ENCODE measurements around the gene IL4R. TPM values are rescaled to one million over a fixed set of nuclear protein-coding genes. Genes with fewer than 3 reads are reported as not detected.

The IL4R gene
- total RNA-seq, 2 donors from 2014 or later: 213 to 224 TPM

DNA sequence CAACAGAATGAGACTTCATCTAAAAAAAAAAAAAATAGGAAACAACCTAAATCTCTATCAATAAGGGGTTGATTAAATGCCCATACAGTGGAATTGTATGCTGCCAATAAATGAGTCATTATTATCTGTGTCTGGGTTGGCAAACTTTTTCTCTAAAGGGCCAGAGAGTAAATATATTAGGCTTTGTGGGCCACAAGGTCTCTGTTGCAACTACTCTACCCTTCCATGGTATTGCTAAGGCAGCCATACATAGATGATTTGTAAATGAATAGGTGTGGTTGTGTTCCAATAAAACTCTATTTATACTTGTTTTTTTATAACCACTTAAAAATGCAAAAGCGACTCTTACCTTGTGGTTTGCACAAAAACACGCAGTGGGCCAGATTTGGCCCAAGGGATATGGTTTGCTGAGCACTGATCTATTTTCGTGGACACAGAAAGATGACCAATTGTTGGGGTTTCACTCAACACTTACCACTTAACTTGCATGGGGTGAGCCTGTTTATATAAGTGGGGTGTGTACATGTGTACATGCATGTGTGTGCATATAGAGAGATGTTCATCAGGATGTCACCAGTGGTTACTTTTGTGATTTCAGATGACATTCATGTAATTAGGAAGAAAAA, 12.4 kb upstream of the IL4R start:
- DNase-seq (ENCODE audit: low spot score) (no peak), ATAC-seq (no peak)
- Mint-ChIP-seq H3K36me3 (peaks cover 6% of the 10 kb centered on the region), H3K9me3 (peaks cover 7% of the 10 kb centered on the region), H3K4me3 (no peak overlapping the region), H3K4me1 (ENCODE audit: low read depth in 2 of 2) (peaks cover 22 to 25% of the 10 kb centered on the region in 2 donors), H3K27me3 (peaks cover 0 to 4% of the 10 kb centered on the region in 2 donors), H3K27ac (no peak overlapping the region)

DNA sequence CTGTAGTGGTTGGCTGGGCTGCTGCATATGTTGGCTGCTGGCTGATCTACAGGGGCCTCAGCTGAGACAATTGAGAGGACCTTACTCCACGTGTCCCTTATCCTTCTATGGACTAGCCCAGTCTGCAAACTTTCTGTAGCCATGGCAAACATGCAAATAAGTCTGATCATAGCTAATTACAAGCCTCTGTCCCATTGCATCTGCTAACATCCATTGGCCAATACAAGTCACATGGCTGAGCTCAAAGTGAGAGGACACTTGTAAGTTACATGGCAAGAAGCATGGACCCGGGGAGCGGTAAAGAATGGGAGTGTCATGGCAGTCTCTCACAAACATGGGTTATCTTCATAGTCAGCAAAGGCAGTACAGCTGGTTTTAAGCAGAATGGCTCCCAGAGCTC, 11.6 kb upstream of the IL4R start:
- DNase-seq (ENCODE audit: low spot score) (no peak), ATAC-seq (no peak)
- Mint-ChIP-seq H3K36me3 (peaks cover 6% of the 10 kb centered on the region), H3K4me1 (ENCODE audit: low read depth in 2 of 2) (peaks cover 26 to 28% of the 10 kb centered on the region in 2 donors), H3K27me3 (peaks cover 0 to 4% of the 10 kb centered on the region in 2 donors), H3K27ac (no peak overlapping the region), H3K9me3 (peaks cover 10% of the 10 kb centered on the region), H3K4me3 (no peak overlapping the region)

DNA sequence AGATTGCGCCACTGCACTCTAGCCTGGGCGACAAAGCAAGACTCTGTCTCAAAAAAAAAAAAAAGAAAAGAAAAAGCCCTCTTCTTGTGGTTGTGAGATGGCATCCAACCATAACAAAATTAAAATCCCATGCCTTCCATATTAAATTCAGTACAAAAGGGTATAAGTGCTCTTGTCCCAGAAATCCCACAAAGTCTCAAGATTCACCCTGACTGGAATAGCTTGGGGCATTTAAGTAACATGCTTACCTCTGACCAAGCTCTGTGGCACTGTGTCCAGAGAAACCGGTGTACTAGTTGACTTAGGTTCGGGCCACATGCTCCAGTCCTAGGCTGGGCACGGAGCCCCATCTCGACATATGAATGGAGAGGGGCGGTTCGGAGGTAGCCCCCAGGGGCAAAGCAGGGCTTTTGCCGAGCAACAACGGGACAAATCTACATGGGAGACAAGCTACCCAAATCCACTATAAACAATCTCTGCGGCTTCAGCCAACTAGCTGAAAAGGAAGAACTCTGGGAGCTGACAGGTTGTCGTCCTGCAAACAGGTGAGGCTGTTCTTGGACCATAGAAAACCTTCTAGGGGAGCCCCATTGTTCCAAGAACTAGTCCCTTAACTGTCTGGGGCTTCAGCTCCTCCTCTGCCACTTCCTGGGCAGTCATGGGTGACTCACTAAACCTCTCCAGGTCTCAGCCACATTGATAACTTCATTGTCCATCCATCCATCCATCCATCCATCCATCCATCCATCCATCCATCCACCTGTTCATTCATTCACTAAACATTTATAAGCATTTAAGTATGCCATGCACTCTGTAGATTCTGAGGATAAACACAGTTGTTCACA, 10.3 kb upstream of the IL4R start:
- Mint-ChIP-seq H3K27me3 (peaks cover 0 to 4% of the 10 kb centered on the region in 2 donors), H3K36me3 (peaks cover 6% of the 10 kb centered on the region), H3K9me3 (peaks cover 10% of the 10 kb centered on the region), H3K4me3 (no peak overlapping the region), H3K4me1 (ENCODE audit: low read depth in 2 of 2) (peaks cover 26 to 28% of the 10 kb centered on the region in 2 donors), H3K27ac (peak overlapping the region in 1 of 2 donors; percentile 45)
- ATAC-seq (no peak), DNase-seq (ENCODE audit: low spot score) (no peak)

DNA sequence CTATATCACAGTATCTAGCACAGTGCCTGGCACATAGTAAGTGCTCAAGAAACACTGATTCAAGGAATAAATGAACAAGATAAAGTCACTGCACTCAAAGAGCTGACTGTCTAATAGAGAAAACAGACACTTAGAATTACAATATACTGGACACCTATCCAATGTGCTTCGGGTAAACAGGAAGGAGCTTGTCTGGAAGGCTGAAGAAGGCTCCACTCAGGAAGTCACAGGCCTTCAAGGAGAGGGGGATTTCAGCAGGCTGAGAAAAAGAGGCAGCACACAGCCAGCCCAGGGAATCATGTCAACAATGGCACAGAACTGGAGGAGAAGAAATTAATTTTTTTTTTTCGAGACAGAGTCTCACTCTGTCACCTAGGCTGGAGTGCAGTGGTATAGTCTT, 9.7 kb upstream of the IL4R start:
- Mint-ChIP-seq H3K27me3 (peaks cover 0 to 4% of the 10 kb centered on the region in 2 donors), H3K4me1 (ENCODE audit: low read depth in 2 of 2) (peaks cover 26 to 28% of the 10 kb centered on the region in 2 donors), H3K27ac (peak overlapping the region in 1 of 2 donors; percentile 45), H3K4me3 (no peak overlapping the region), H3K36me3 (peaks cover 6% of the 10 kb centered on the region), H3K9me3 (peaks cover 10% of the 10 kb centered on the region)
- ATAC-seq (no peak), DNase-seq (ENCODE audit: low spot score) (no peak)

DNA sequence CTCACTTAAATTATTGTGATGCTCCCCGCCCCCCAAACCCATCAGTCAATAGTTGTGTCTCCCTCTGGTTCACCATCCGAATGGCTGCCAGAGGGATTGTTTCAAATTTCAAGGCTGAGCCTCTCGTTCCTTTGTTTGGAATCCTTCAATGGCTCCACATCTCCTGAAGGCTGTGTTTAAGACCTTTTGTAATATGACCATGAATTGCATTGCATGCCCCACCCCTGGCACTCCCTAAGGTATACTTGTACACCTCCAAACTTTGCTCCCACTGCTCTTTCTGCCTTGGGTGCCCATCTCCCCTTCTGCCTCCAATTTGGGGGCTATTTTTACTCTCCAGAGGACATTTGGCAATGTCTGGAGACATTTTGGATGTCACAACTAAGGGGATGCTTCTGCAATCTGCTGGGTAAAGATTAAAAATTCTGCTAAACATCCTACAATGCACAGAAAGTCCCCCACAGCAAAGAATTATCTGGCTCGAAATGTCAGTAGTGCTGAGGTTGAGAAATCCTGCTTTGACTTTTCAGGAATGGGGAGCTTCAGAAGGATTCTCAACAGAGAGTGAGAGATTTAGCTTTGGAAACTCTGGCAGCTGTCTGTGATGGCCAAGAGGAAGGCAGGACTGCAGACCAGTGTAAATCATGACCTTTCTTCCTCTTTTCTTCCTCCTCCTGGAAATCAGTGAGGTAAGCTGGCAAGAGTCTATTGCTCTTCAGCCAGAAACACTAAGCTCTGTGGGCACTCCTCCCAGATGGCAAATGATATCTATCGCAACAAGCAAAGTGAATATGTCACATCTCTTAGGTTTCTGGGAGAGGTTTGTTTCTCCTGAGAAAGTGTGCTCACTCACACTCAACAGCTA, 8.7 kb upstream of the IL4R start:
- ATAC-seq (no peak), DNase-seq (ENCODE audit: low spot score) (no peak)
- peaks cover 6% of the 10 kb centered on the region for H3K36me3 Mint-ChIP-seq
- peaks cover 21 to 25% of the 10 kb centered on the region in 2 donors for H3K4me1 Mint-ChIP-seq (ENCODE audit: low read depth in 2 of 2)
- H3K4me3 Mint-ChIP-seq: no peak overlapping the region
- H3K9me3 Mint-ChIP-seq: peaks cover 10% of the 10 kb centered on the region
- peak overlapping the region; percentile 16 to 49 for H3K27ac Mint-ChIP-seq
- peaks cover 0 to 4% of the 10 kb centered on the region in 2 donors for H3K27me3 Mint-ChIP-seq

DNA sequence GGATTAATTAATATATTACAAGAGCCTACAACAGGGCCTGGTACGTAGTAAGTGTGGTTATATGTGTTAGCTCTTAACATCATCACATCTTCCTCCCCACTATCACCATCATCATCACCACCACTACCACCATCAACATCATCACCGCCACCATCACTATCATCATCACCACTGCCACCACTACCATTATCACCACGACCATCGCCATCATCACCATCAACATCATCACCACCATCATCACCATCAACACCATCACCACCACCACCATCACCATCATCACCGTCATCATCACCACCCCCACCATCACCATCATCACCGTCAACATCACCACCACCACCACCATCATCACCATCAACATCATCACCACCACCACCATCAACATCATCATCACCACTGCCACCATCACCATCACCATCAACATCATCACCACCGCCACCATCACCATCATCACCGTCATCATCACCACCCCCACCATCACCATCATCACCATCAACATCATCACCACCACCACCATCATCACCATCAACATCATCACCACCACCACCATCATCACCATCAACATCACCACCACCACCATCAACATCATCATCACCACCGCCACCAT, 7.8 kb upstream of the IL4R start:
- Mint-ChIP-seq H3K4me1 (ENCODE audit: low read depth in 2 of 2) (peaks cover 21 to 25% of the 10 kb centered on the region in 2 donors), H3K9me3 (peaks cover 10% of the 10 kb centered on the region), H3K36me3 (peaks cover 6% of the 10 kb centered on the region), H3K27me3 (peaks cover 0 to 4% of the 10 kb centered on the region in 2 donors), H3K4me3 (no peak overlapping the region), H3K27ac (peak overlapping the region in 1 of 2 donors; percentile 16)
- DNase-seq (ENCODE audit: low spot score): no peak
- no peak for ATAC-seq

DNA sequence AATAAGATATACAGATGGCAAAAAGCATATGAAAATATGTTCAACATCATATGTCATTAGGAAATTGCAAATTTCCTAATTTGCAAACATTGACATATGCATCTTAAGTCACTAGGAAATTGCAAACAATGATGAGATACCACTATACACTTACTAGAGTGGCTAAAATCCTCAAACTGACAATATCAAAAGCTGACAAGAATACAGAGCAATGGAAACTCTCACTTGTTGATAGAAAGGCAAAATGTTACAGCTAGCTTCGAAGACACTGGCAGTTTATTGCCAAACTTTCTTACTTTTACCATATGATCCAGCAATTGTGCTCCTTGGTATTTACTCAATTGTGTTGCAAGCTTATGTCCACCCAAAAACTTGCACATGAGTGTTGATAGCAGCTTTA, 5.0 kb upstream of the IL4R start:
- ATAC-seq (no peak), DNase-seq (ENCODE audit: low spot score) (no peak)
- H3K27me3 Mint-ChIP-seq: peaks cover 0 to 6% of the 10 kb centered on the region in 2 donors
- H3K4me1 Mint-ChIP-seq (ENCODE audit: low read depth in 2 of 2): peaks cover 22 to 28% of the 10 kb centered on the region in 2 donors
- peaks cover 10% of the 10 kb centered on the region for H3K9me3 Mint-ChIP-seq
- peaks cover 6% of the 10 kb centered on the region for H3K36me3 Mint-ChIP-seq
- no peak overlapping the region for H3K4me3 Mint-ChIP-seq
- no peak overlapping the region for H3K27ac Mint-ChIP-seq

DNA sequence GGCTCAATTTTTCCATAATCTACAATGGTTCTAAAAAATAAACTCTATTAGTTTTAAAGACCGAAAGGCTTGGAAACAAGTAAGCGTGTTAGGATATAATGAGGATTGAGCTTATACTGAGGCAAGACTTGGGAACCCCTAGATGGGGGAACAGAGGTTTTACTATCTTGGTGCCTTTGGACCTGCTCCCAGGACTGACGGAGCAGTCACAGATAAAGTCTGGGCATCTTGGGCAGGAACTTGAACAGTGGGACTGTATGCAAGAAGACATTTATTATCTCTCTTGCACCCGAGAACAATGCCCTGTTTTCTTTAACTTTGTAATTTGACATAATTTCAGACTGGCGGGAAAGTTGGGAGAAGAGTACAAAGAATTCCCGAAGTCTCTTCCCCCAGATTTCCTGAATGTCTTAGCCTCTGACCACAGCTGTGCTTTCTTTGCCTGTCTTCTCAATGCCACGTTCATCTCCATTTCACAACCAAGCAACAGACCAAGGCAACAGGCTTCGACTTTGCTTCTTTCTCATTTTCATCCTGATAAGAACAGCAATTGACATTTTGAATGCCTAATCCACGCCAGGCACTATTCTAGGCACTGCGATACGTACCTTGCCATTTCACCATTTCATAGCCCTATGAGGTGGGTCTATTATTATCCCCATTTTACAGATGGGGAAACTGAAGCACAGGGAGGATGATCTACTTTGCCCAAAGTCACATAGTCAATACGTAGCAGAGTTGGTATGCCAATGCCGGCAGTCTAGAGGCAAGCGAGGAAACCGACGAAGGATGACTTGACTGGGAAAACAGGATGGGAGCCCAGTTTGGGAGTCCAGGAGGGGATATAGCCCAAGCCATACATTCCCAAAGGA, 3.0 kb upstream of the IL4R start:
- Mint-ChIP-seq H3K27me3 (peaks cover 0 to 2% of the 10 kb centered on the region in 2 donors), H3K4me1 (ENCODE audit: low read depth in 2 of 2) (peaks cover 24 to 28% of the 10 kb centered on the region in 2 donors), H3K36me3 (peaks cover 3% of the 10 kb centered on the region), H3K4me3 (no peak overlapping the region), H3K27ac (peak overlapping the region in 1 of 2 donors; percentile 9), H3K9me3 (peaks cover 9% of the 10 kb centered on the region)
- no peak for ATAC-seq
- DNase-seq (ENCODE audit: low spot score): no peak

DNA sequence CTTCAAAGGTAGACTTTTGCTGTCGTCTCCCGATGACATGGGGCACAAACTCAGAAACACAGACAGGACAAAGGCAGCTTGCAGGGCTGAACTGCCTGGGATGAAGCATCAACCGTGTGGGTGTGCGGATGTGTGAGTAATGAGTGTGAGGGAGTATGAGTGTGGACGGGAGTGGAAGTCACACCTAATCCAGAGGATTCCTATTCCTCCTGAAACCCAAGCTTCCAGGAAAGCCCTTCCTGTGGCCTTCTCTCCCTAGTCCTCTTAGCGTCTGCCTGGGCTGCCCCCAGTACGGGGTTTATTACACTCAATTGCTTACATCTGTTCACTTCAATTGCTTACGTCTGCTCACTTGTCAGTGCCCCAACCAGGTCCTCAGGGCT, 2.3 kb upstream of the IL4R start:
- ATAC-seq (no peak), DNase-seq (ENCODE audit: low spot score) (no peak)
- Mint-ChIP-seq H3K4me1 (ENCODE audit: low read depth in 2 of 2) (peaks cover 24 to 27% of the 10 kb centered on the region in 2 donors), H3K9me3 (peaks cover 3% of the 10 kb centered on the region), H3K36me3 (no peaks in the 10 kb centered on the region), H3K27me3 (peaks cover 0 to 2% of the 10 kb centered on the region in 2 donors), H3K27ac (peak overlapping the region in 1 of 2 donors; percentile 47), H3K4me3 (no peak overlapping the region)

DNA sequence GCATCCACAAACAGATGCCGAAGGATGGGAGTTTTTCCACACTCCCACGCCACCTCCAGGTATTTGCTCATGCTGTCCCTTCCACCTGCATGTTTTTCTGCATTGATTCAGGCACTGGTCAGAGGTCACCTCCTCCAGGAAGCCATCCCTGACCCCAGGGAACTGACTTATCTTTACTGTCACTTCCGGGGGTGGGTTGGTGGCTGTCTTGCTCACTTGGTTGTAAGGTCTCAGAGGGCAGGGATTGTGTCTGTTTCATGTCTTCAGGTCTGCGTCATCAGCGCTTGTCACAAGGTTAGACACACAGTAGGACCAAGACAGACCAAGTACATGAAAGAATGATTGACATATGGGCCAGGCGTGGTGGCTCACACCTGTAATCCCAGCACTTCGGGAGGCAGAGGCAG, 1.9 kb upstream of the IL4R start:
- Mint-ChIP-seq H3K4me1 (ENCODE audit: low read depth in 2 of 2) (peaks cover 23 to 24% of the 10 kb centered on the region in 2 donors), H3K36me3 (no peaks in the 10 kb centered on the region), H3K27me3 (peaks cover 0 to 2% of the 10 kb centered on the region in 2 donors), H3K27ac (peak overlapping the region in 1 of 2 donors; percentile 47), H3K4me3 (no peak overlapping the region), H3K9me3 (no peaks in the 10 kb centered on the region)
- DNase-seq (ENCODE audit: low spot score) (no peak), ATAC-seq (no peak)

DNA sequence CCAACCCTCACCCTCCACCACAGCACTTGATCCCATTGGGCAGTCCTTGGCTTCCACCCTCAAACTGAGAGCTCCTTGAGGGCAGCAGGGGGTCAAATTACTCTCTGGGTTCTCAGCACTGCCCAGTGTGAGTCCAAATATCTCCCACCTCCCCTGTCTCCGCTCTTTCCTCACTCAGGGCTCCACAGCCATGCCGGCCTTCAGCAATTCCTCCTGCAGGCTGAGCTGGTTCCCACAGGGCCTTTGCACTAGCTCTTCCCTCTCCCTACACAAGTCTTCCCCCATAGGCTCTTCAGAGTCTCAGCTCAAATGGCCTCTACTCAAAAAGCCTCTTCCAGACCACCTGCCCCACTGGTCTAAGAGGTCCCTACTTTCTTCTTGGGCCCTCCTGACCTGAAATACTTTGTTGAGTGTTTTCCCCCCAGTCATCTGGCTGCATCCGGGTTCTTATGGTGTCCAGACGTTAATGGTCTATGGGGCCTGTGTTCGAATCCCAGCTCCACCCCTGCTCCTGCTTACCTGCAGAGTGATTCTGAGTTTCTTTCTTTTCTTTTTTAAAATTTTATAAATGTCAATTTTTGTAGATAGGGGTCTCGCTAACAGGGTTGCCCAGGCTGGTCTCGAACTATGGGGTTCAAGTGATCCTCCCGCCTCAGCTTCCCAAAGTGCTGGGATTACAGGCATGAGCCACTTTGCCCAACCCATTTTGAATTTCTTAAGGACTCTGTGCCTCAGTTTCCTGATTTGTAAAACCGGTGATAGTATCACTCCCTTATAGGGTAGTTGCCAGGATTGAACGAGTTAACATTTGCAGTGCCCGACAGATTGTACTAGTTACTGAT, 973 bp upstream of the IL4R start:
- H3K4me1 Mint-ChIP-seq (ENCODE audit: low read depth in 2 of 2): peaks cover 32 to 33% of the 10 kb centered on the region in 2 donors
- H3K9me3 Mint-ChIP-seq: no peaks in the 10 kb centered on the region

More for the DNA sequence above, 973 bp upstream of the IL4R start:
- Mint-ChIP-seq H3K4me3 (peak overlapping the region; percentile 98), H3K27me3 (peaks cover 0 to 2% of the 10 kb centered on the region in 2 donors), H3K27ac (peak overlapping the region; percentile 95 to 97), H3K36me3 (no peaks in the 10 kb centered on the region)
- ATAC-seq (no peak), DNase-seq (ENCODE audit: low spot score) (no peak)
